Gastrocnemius medialis (tissue), 4 donors: Measurements from ENCODE around the gene SLC8A3. TPM values are rescaled to one million over a fixed set of nuclear protein-coding genes. Genes with fewer than 3 reads are reported as not detected.

Experiments used
- ATAC-seq, 2 donors: fragments of 150-250 bp; one replicate each; pipeline ENCODE4 v1.9.1; 2016
- DNase-seq, 2 donors: peaks; one replicate each; pipeline ENCODE4 v3.0.0-alpha.2; 2019
- H3K27ac ChIP-seq, 4 donors: fragments of 200-600 bp; sonication (generic); 1 replicate in 1 of 4; 2 replicates in 3 of 4; pipeline ENCODE4 v1.5.1; 2016 to 2018; ENCODE audit warnings: mild to moderate bottlenecking in 2 of 4, moderate library complexity in 1 of 4
- H3K27me3 ChIP-seq, 3 donors: fragments of 200-600 bp; sonication (generic) in 2 of 3; 1 replicate in 1 of 3; 2 replicates in 2 of 3; pipeline versions ENCODE4 v1.5.1 to v1.6.0; 2016 to 2019; ENCODE audit warnings: mild to moderate bottlenecking in 1 of 3, moderate library complexity in 1 of 3
- H3K36me3 ChIP-seq, 2 donors: fragments of 200-600 bp; sonication (generic) in 1 of 2; one replicate each; pipeline ENCODE4 v1.5.1; 2017 to 2018
- H3K4me1 ChIP-seq, 2 donors: fragments of 200-600 bp; sonication (generic) in 1 of 2; one replicate each; pipeline ENCODE4 v1.5.1; 2016 to 2017; ENCODE audit warnings: mild to moderate bottlenecking in 2 of 2
- H3K4me3 ChIP-seq, 4 donors: fragments of 200-600 bp; sonication (generic) in 3 of 4; 1 replicate in 1 of 4; 2 replicates in 3 of 4; pipeline ENCODE4 v1.5.1; 2016 to 2019; ENCODE audit warnings: mild to moderate bottlenecking in 2 of 4
- H3K9me3 ChIP-seq, 3 donors: fragments of 200-600 bp; sonication (generic) in 2 of 3; 1 replicate in 1 of 3; 2 replicates in 2 of 3; pipeline ENCODE4 v1.5.1; 2016 to 2019
- CTCF ChIP-seq, 5 experiments: fragments of 450-650 bp in 3 of 5; fragments of 200-600 bp in 2 of 5; sonication (generic) in 2 of 5; IDR thresholded peaks in 4 of 5; conservative IDR thresholded peaks in 1 of 5; 1 replicate in 4 of 5; 2 replicates in 1 of 5; pipeline ENCODE4 v1.5.1; 2016 to 2019; ENCODE audit warnings: antibody characterized with exemption in 5 of 5, mild to moderate bottlenecking in 3 of 5, moderate library complexity in 3 of 5
- POLR2A ChIP-seq, 2 donors: fragments of 450-650 bp; IDR thresholded peaks; one replicate each; pipeline ENCODE4 v1.6.1; 2017; ENCODE audit warnings: antibody characterized with exemption in 2 of 2, mild to moderate bottlenecking in 2 of 2, moderate library complexity in 2 of 2
- in situ Hi-C, 4 donors: fragments of 200-750 bp; cut with MboI; loops; one replicate each; pipeline versions ENCODE4 v1.15.0 to v1.8.0; 2017; ENCODE audit warnings: low sequenced_read_pairs in 4 of 4
- intact Hi-C: fragments of 100-400 bp; cut with DNase I; formaldehyde crosslinking; loops from one replicate; pipeline ENCODE4 v1.15.1; 2023; ENCODE audit warnings: low total_unique reads
- total RNA-seq, 4 donors: library from RNA; depleted of rRNA; stranded (reverse); fragments of >200 nt; gene quantifications; one replicate each; pipeline versions ENCODE4 v1.1.0 to v1.2.3, GENCODE V29; 2016

SLC8A3 gene
- total RNA-seq, 4 donors from 2014 or later: 8.5 to 14.1 (median 12.6) TPM

DNA sequence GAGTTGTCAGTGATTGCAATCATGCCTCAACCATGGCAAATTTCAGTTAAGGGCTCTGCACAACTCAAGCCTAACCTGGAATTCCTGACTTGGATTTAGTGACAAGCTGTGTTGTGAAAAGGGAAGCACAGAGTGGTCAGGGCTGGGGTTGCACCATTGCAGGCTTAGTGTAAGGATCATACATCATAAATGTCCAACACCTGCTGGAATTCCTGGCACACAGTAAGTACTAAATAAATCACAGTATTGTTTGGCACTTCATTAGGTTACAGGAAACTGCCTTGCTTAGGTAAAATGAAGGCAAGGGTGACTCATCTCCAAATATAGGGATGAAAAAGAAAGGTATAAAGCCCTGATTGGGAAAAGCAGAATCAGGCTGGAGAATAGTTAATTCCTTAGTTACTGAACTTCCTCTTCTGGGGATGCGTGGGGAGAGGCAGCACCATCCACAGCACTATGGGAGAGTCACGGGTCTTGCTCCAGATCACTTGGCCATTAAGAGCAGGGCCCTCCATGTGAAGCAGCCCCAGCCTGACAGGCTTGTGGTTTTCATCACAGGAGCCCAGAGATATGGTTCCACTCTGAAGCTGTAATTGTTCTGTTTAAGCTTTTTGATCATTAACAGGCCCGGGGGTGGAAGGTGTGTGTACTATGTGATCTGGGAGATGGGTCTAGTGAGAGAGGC is 39.7 kb downstream of the SLC8A3 start:
- peak overlapping the region; percentile 68 to 84 (median 70) for H3K27ac ChIP-seq
- no peaks in the 10 kb centered on the region for H3K9me3 ChIP-seq
- in situ Hi-C loops: no loop called here
- intact Hi-C loops: loop anchor here (1.0 kb wide), 1 partner anchor 39 kb away; the partner anchor contains the start of gene SLC8A3
- H3K4me3 ChIP-seq: no peak overlapping the region
- no peaks in the 10 kb centered on the region for H3K27me3 ChIP-seq
- TF ChIP-seq POLR2A (IDR thresholded peaks at IDR 0.05) (no peak), CTCF (IDR thresholded peaks at IDR 0.05 in 4 of 5, conservative IDR thresholded peaks at IDR 0.05 in 1 of 5) (no peak)
- no peaks in the 10 kb centered on the region for H3K36me3 ChIP-seq
- ATAC-seq (peak; percentile 90 to 92), DNase-seq (peak; percentile 11 to 49)
- peaks cover 20 to 28% of the 10 kb centered on the region in 2 donors for H3K4me1 ChIP-seq

GRCh38 chr14:70148351-70148750 is 40.4 kb downstream of the SLC8A3 start:
- in situ Hi-C loops (no loop called here), intact Hi-C loops (no loop called here)
- TF ChIP-seq CTCF (IDR thresholded peaks at IDR 0.05 in 4 of 5, conservative IDR thresholded peaks at IDR 0.05 in 1 of 5) (no peak), POLR2A (IDR thresholded peaks at IDR 0.05) (no peak)
- no peak for ATAC-seq
- no peak overlapping the region for H3K4me3 ChIP-seq
- H3K27ac ChIP-seq: peak overlapping the region in 2 of 4 donors; percentile 24 to 72
- no peak for DNase-seq
- H3K36me3 ChIP-seq: no peaks in the 10 kb centered on the region
- no peaks in the 10 kb centered on the region for H3K9me3 ChIP-seq
- peaks cover 20 to 28% of the 10 kb centered on the region in 2 donors for H3K4me1 ChIP-seq
- H3K27me3 ChIP-seq: no peaks in the 10 kb centered on the region

GRCh38 chr14:70144046-70144445 is 44.7 kb downstream of the SLC8A3 start:
- ATAC-seq (no peak), DNase-seq (no peak)
- intact Hi-C loops (no loop called here), in situ Hi-C loops (no loop called here)
- H3K27me3 ChIP-seq: no peaks in the 10 kb centered on the region
- H3K4me1 ChIP-seq: peaks cover 7 to 12% of the 10 kb centered on the region in 2 donors
- TF ChIP-seq POLR2A (IDR thresholded peaks at IDR 0.05) (no peak), CTCF (IDR thresholded peaks at IDR 0.05 in 4 of 5, conservative IDR thresholded peaks at IDR 0.05 in 1 of 5) (no peak)
- H3K4me3 ChIP-seq: no peak overlapping the region
- no peaks in the 10 kb centered on the region for H3K36me3 ChIP-seq
- no peaks in the 10 kb centered on the region for H3K9me3 ChIP-seq
- no peak overlapping the region for H3K27ac ChIP-seq

- Histone ChIP-seq H3K9me3 (no peaks in the 10 kb centered on the region), H3K4me1 (peaks cover 1 to 6% of the 10 kb centered on the region in 2 donors), H3K27ac (no peak overlapping the region), H3K27me3 (no peaks in the 10 kb centered on the region), H3K4me3 (no peak overlapping the region), H3K36me3 (no peaks in the 10 kb centered on the region)
- in situ Hi-C loops (no loop called here), intact Hi-C loops (loop anchor here (2.0 kb wide), 1 partner anchor 19 kb away; no protein-coding TSS in a partner anchor)
- DNase-seq (no peak), ATAC-seq (no peak)
- TF ChIP-seq CTCF (IDR thresholded peaks at IDR 0.05 in 4 of 5, conservative IDR thresholded peaks at IDR 0.05 in 1 of 5): no peak
- no peak for TF ChIP-seq POLR2A (IDR thresholded peaks at IDR 0.05)
Measured at GRCh38 chr14:70143306-70143705, 45.4 kb downstream of the SLC8A3 start.
